ENCODE data around the gene CSH1. TPM values are rescaled to one million over a fixed set of nuclear protein-coding genes. Genes with fewer than 3 reads are reported as not detected.
"Not testable (repeated sequence)": the region's sequence is repeated elsewhere in the genome, so short reads cannot be mapped to it uniquely, and the experiment has no call there.

Gene CSH1
- 1 to 10 TPM in 1 of 4 donors, under 1 TPM in 1, not detected in 2; 0.55 to 1.8 TPM for polyA plus RNA-seq (ENCODE audit: insufficient read length in 4 of 4)

DNA sequence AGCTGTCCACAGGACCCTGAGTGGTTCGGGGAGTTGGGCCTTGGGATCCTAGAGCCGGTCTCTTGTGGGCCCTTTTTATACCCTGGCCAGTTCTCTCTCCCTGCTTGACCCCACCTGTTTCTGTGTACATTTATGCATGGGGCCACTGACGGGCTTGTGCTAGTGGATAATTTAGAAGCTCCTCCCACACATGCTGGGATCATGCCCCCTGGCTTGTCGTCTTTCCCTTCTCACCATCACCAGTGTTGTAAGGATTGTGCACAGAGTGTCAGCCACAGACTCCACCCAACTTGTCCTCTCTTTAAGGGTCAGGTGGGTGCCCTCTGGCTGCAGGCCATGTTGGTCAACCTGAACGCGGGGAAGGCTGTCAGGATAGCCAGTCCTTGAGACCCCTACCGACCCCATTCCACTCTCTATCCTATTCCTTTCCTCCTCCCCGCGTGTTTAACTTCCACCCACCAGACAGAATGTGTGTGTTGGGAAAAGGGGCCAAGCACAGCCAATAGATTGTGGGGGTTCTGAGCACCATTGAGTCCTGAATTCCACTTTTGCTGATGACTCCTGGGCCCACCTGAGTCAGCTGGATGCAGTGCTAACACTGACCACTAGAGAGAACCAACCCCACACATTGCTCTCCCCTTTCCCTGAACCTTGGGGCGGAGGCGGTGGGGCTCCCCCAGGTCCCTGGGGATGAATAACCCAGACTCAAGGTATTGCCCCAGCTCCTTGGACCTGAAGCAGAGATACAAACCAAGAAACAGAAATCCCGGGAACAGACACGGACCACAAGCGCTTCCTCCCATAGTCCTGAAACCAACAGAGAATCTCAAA lies at the start of gene CSH1:
Gene CSH1 (minus strand): TSS at position 51 of the 831 bp plus-strand sequence. CDS start 63 bp downstream, outside the sequence.
- not testable (repeated sequence) for DNase-seq (ENCODE audit: low read depth in 4 of 4, low spot score in 2 of 4)

DNA sequence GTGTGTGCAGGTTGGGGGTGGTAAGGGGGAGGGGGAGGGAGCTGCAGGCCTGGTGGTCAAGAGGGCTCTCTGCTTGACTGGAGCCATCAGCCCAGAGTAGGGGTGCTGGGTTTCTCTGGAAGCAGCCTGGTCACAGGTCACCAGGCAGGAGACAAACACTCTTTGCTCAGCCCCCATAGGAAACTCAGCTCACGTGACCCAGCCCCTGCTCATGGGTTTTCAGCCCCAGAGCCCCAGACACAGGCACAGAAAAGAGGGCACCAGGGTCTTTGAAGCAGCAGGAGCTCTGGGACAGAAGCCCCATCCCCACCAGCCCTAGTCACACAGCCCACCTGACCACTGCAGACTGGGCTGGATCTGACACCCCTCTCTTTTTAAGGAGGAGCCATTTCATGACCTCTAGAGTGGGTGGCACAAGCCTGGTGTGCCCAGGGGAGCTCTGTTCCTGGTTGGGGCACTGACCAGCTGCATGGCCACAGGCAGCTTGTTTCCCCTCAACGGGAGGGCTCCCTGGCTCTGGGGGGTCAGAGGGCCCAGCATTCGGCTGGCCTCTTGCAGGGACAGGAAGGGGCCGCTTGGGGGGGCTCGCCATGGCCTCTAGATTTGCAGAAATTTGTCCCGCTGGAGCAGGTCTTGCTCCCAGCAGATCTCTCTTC lies 49.5 kb upstream of the CSH1 start:
- peak in 1 of 4 donors; percentile 58 for DNase-seq (ENCODE audit: low read depth in 4 of 4, low spot score in 2 of 4)

DNA sequence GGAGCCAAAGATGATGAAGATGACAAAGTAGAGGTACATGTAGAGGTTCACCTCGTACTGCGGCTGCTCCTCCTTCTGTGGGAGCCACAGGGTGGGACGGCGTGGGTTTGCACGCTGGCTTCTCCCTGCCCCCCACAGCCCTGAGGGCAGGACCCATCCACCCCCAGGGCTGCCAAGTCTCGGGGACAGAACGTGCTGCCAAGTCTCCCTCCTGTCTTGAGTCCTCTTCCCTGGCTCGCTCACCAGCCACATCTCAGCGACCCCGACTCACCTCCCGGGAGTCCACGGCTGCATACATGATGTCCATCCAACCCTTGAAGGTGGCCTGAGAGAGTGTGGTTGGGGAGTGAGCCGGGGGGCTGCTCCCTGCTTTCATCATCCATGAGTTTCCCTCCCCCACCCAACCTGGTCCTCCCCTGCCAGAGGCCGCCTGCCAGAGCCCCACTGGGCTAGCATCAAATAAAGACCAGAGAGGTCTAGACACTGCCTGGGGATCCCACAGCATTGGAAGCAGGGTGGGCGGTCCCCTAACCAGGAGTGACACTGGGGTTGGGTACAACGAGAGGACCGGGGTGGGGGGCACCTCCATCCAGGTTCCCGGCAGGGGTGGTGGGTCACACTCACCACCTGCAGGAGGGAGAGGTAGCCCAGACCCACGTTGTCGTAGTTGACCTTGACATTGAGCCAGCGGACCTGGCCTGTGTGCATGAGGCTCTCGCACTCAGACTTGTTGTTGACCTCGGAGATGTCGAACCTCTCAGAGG lies 48.5 kb upstream of the CSH1 start:
- DNase-seq (ENCODE audit: low read depth in 4 of 4, low spot score in 2 of 4) = no peak

DNA sequence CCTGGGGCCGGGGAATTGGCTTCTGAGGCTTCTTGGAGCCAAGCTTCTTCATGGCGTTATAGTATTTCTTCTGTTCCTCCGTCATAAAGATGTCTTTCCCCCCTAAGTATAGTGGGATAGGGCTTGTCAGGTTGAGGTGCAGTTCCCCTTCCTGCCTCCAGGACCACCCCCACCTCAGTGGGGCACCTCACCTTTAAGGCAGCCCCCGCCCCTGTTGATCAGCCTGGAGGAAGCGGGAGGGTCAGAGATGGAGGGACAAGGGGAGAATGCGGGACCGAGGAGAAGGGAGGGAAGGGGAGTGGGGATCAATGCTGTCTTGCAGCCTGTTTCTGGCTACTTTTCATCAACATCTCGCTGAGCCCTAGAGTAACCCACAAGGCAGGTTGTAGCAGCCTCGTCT lies 47.4 kb upstream of the CSH1 start:
- DNase-seq (ENCODE audit: low read depth in 4 of 4, low spot score in 2 of 4) = no peak

DNA sequence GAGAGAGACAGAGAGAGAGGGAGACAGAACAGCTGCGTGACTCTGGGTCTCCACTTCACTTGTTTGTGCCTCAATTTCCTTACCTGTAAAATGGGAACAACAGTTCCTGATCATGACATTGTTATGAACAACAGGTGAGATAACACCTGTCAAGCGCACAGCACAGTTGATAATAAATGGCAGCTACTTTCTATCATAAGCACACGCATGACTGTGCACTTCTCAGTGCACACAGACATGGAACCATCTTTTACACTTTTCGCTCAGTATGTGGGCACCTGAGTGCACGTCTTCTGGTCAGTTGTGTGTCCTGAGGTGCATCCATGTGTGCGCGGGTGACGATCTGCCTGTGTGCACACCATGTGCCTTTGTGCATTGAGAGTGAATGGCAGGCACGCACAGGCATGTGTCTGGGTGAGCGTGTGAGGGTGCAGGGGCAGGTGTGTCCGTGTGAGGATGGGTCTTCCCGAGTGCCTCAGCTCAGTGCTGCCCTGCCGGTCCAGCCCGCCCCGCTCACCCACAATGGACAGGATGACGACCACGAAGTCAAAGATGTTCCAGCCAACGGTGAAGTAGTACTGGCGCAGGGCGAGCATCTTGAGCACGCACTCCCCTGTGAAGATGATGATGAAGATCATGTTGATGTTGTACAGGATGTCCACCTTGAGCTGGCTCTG lies 46.1 kb upstream of the CSH1 start:
- DNase-seq (ENCODE audit: low read depth in 4 of 4, low spot score in 2 of 4) = no peak

DNA sequence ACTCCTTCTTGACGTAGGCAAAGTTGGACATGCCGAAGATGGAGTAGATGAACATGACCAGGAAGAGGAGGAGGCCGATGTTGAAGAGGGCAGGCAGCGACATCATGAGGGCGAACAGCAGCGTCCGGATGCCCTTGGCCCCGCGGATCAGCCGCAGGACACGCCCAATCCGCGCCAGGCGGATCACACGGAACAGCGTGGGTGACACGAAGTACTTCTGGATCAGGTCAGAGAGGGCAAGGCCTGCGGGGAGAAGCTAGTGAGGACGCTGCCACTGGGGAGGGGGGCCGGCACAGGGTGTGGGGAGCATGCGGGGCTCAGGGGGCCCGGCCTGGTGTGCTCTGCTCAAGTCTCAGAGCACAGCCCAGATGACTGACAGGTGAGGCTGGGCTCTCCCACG lies 45.4 kb upstream of the CSH1 start:
- no peak for DNase-seq (ENCODE audit: low read depth in 4 of 4, low spot score in 2 of 4)

DNA sequence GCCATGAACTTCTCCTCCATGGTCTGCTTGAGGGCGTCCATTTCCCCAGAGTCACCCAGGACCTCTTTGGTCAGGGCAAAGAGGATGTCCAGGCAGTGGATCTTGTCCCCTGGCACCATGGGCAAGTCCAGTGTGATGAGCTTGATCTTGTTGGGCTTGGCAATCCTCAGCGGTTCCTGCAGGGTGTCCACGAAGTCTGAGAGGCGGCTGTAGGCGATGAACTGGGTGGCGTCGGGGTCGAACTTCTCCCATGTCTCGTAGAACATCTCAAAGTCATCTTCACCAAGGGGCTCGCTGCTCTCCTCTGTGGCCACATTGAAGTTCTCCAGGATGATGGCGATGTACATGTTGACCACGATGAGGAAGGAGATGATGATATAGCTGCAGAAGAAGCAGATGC lies 44.8 kb upstream of the CSH1 start:
- no peak for DNase-seq (ENCODE audit: low read depth in 4 of 4, low spot score in 2 of 4)

DNA sequence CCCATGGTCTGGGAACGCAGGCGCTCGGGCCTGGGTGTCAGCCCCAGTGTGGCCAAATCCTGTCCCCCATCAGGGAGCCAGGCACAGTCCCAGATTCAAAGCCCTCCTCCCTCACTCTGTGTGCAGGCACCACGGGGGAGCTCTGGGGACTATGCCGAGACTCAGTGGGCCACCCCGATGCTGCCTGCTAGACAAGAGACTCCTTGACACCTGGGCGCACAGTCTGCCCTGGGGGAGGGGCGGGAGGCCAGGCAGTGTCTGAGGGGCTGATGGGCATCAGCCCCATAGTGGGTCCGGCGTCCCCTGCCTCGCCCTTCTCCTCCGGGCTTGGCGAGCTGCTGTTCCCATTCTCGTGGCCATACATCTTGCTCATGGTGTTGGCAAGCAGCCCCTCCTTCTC lies 44.2 kb upstream of the CSH1 start:
- DNase-seq (ENCODE audit: low read depth in 4 of 4, low spot score in 2 of 4) = no peak

DNA sequence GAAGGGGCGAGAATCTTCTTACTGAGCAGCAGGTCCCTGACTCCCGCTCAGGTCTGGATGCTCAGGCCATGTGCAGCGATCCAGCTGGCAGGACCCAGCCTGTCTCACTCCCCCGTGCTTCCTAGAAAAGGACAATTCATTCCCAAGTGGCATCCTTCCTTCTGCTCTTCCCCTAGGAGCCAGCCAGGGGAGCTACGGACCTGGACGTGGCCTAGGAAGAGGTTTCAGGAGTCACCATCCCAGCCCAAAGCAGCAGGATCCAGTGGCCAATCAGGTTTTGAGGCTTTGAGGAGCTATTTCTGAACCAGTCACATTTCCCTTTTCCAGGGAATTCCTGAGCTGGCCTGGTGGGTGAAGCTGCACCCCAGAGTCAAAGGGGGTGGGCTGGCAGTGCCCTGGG lies 43.5 kb upstream of the CSH1 start:
- DNase-seq (ENCODE audit: low read depth in 4 of 4, low spot score in 2 of 4) = no peak

DNA sequence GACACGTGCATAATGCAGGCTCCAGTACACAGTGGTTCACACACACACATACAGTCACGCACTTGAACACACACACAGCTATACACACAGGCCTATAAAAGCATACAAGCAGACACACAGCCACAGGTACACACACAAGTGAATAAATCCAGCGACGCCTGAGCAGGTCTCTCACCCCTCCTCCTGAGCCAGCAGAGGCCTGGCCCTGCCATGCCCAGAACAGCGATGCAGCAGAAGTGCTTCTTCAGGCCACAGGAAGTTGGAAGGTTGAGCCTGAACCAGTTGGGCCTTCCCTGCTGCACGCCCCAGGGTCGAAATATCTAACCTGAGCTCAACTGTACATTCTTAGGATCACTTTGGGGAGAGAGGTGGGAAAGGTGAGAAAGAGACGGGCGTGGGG lies 43.0 kb upstream of the CSH1 start:
- no peak for DNase-seq (ENCODE audit: low read depth in 4 of 4, low spot score in 2 of 4)

DNA sequence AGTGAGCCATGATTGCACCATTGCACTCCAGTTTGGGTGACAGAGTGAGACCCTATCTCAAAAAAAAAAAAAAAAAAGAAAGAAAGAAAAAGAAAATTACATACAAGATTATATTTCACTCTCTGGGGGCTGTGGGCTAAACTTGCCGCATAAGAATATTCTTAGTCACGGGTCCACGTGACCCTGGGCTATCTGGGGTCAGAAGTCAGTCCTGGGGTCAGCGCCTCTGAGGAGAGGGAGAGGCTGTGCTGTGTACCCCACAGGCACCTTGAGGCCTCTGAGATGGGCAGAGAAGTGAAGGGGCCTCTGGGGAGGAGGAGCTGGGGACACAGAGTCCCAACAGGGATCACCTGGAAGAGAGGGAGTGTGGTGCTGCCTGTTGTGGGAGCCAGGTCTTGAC lies 41.5 kb upstream of the CSH1 start:
- DNase-seq (ENCODE audit: low read depth in 4 of 4, low spot score in 2 of 4) = no peak

DNA sequence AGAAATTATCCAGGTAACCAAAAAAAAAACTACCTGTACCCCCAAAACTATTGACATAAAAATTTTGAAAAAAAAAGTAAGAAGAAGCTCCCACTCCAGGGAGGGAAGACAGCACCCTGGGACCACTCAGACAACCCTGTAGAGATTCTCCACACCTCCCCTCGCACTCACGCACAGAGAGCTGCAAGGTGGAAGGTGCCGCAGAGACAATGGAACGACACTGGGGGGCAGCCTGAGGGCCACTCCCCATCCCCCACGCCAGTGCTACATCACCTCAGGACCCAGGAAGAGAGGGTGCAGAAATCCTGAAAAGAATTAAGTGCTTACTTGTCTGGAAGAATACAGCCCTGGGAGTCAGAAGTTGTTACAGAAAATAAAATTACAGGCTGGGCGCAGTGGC lies 40.9 kb upstream of the CSH1 start:
- DNase-seq (ENCODE audit: low read depth in 4 of 4, low spot score in 2 of 4) = no peak

DNA sequence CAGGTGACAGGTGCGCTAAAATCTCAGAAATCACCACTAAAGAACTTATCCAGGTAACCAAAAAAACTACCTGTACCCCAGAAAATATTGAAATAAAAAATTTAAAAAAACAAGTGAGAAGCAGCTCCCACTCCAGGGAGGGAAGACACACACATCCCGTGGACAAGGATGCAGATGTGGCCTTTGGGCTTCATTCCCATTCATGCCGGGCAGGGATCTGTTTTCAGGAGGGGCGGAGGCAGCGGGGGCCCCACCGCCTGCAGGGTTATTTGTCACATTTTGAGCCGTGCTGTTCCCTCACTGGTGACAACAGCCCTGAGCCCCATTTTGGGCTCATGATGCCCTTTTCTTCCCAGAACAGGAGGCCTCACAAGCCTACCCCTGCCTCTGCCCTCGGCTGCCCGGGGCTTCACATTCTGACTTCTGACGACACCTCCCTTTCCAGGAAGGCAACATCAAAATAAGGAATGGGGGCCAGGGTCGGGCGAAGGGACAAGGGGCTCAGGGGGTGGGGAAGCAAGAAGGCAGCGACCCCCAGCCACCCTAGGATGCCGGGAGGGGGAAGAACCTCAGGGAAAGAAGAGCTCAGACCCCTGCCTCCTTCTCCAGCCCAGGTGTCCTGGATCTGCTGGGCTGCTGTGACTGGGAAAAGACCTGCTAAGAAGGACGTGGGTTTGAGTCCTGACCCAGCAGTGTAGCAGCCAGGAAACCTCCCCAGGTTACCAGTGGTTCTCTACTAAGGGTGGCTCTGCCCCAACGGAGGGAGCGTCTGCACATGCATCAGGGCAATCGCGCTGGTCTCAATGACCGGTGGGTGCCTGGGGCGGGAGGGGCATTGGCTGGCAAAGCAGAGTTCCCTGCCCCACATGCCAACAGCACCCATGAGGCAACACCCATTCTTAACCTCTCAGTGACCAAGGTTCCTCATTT lies 38.1 kb upstream of the CSH1 start:
- no peak for DNase-seq (ENCODE audit: low read depth in 4 of 4, low spot score in 2 of 4)

DNA sequence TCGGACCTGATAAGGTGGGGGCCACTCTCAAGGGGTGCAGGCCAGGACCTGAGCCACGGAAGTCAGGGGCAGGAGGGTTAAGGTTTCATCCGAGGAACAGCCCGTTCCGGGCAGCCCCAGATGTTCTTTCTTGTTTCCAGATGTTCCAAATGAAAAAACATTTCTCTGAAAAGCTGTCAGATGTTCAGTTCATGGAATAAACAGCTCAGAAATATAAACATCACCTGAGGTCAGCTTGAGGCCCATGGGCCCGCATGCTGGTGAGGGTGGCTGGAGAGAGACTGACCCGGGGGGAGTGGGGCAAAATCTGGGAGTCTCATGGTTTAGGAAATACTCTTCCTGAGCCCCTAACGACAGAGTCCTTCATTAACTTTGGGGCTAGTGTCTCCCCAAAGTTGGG lies 37.2 kb upstream of the CSH1 start:
- no peak for DNase-seq (ENCODE audit: low read depth in 4 of 4, low spot score in 2 of 4)

DNA sequence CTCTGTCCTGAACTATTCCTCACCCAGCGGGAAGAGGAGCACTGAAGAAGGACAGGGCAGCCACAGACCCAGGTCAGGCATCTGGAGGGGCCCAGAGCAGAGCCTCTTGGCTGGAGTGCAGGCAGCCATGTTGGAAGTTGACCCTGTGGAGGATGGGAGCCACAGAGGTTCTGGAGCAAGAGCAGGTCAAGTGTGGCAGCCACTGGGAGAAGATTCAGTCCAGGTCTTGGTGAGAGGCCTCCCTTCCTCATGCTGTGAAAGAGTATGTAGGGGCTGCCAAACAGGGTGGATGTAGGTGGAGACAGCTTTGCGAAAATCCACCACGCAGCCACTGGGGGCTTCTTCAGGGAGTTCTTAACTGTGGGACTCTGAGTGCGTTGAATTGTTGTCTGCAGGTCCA lies 36.3 kb upstream of the CSH1 start:
- no peak for DNase-seq (ENCODE audit: low read depth in 4 of 4, low spot score in 2 of 4)

DNA sequence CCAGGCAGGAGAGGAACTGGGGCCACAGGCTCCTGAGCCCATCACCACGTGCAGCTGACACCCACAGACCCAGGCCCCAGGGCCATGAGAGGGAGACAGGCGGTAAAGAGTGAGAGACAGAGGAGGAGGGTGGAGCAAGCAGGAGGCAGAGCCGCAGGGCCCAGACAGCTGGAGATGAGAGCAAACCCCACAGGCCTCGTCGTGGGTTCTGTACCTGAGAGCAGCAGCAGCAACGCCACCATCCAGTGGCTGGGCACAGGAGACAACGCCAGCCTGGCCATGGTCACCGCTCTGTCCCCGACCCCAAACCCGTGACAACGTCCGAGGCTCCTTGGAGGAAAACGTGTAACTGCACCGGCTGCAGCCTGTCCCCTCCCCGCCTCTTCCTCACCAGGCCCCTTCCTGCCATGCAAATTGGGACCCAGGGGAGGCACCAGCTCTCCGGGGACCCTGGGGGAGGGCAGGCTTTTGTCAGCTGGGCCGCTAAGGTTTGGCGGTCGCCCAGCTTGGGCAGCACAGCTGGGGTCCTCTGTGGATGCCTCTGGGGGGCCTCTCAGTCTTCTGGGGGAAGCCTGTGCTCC lies 35.7 kb upstream of the CSH1 start, which contains the start of gene CD79B:
Gene CD79B (minus strand): TSS at position 351 of the 581 bp plus-strand sequence. CDS start 70 bp downstream, at position 281.
- no peak for DNase-seq (ENCODE audit: low read depth in 4 of 4, low spot score in 2 of 4)

DNA sequence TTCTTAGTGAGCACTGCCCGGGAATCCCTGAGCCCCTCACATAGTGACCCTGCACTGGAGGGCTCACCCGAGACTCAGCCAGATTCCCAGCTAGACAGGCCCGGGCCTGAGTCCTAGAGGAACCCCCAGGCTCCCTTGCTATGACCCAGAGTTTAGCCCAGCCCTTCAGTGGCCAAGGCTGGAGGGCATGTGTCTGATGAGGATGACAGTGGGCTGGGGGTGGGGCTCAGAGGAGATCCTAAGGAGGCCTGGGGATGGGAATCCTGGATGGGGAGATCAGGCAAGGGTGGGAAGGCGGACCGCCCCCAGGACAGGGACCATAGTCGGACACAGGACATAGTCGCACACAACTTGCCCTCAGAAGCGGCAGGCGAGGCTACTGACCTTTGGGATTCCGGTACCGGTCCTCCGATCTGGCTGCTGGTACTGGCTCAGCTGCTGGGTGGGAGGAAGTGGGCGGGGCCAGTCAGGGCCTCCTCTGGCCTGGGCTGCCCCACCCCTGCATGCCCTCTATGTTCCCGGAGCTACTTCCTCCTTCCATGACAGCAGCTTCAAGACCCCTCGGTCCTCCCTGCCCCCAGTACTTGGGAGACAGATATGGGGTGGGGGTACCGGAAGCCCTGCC lies 34.7 kb upstream of the CSH1 start:
- DNase-seq (ENCODE audit: low read depth in 4 of 4, low spot score in 2 of 4) = no peak

DNA sequence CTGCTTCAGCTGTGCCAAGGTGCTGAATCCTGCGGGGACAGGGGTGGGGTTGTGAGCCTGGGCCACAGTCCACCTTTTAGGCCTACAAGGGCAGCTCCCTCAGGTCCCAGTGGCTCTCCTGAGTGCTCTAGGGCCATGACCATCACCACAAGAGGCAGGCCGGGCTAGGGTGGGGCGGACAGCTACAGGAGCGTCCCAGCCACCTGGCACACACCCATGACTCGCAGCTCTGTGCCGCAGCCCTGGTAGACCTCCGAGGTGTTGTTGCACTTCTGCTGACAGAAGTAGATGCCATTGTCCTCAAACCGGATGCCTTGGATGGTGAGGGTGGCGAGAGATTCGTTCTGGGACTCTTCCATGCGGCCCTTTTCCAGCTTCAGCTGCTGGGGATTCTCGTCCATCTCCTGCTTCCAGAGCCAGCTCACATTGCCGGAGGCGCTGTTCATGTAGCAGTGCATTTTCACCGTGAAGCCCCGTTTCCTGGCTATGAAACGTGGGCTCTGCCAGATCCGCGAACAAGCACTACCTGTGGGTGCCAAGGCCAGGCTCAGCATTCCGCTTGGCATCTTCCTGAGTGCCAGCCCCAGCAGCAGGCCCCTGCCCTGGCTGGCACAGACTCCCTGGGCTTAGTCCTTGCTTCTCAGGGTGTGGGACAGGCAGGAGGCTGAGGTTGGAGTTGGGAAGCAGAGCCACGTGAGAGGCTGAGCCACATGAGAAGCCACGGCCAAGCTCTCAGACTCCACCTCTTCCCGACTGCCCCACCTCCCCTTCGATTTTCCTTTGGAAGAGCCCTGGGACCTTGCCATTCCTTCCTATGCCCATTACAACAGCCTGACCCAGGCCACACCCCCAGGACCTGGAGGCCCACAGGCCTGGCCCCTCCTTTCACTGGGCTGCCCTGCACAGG lies 33.7 kb upstream of the CSH1 start:
- no peak for DNase-seq (ENCODE audit: low read depth in 4 of 4, low spot score in 2 of 4)

Data from left renal cortex interstitium (tissue), 4 donors.